ENCODE results near the gene SHLD1.

GRCh38 chr20:5766085-5766764 is 16.0 kb downstream of the SHLD1 start:
- TF ChIP-seq CTCF (conservative IDR thresholded peaks at IDR 0.05) (no peak), EZH2 (IDR thresholded peaks at IDR 0.05; ENCODE audit: low read depth) (no peak)

Measured in PC-9 (cell line).